CD4-positive, CD25-positive, alpha-beta regulatory T cell (primary cell): ENCODE data around the gene UBE2O. TPM values are rescaled to one million over a fixed set of nuclear protein-coding genes. Genes with fewer than 3 reads are reported as not detected.
"Not testable (repeated sequence)": the region's sequence is repeated elsewhere in the genome, so short reads cannot be mapped to it uniquely, and the experiment has no call there.

Source experiments
- ATAC-seq, 2 donors: fragments of 150-1000 bp; cut with Tn5 transposase; one replicate each; pipeline ENCODE4 v1.10.0; 2021; ENCODE audit warnings: low read depth in 2 of 2, moderate number of reproducible peaks in 2 of 2, moderate library complexity in 1 of 2
- DNase-seq, 3 donors: peaks; one replicate each; pipeline versions ENCODE4 v3.0.0 to v3.0.0-alpha.2; 2012 to 2022; ENCODE audit warnings: mixed read lengths in 1 of 3
- H3K27ac ChIP-seq: one replicate; pipeline ENCODE4 v1.7.0; 2013; ENCODE audit warnings: mild to moderate bottlenecking, low read length; ENCODE audit not compliant: insufficient read depth, poor library complexity, severe bottlenecking
- H3K27me3 ChIP-seq: one replicate; pipeline ENCODE4 v1.7.0; 2013; ENCODE audit warnings: low read length; ENCODE audit not compliant: control insufficient read depth, insufficient read depth
- H3K36me3 ChIP-seq: one replicate; pipeline ENCODE4 v1.7.0; 2013; ENCODE audit warnings: mild to moderate bottlenecking, low read length, moderate library complexity; ENCODE audit not compliant: control insufficient read depth, insufficient read depth
- H3K4me1 ChIP-seq: 2 replicates; pipeline ENCODE4 v1.7.0; 2013; ENCODE audit warnings: mild to moderate bottlenecking, low read length; ENCODE audit not compliant: insufficient read depth, control insufficient read depth, poor library complexity, severe bottlenecking
- H3K4me3 ChIP-seq: one replicate; pipeline ENCODE4 v1.7.0; 2013; ENCODE audit warnings: low read depth, mild to moderate bottlenecking, low read length, moderate library complexity
- H3K9me3 ChIP-seq, 2 experiments: 1 replicate in 1 of 2; 2 replicates in 1 of 2; pipeline ENCODE4 v1.7.0; 2013; ENCODE audit warnings: low read length in 2 of 2, mild to moderate bottlenecking in 1 of 2, moderate library complexity in 1 of 2; ENCODE audit not compliant: control insufficient read depth in 2 of 2
- H3K27ac Mint-ChIP-seq, 3 donors: one replicate each; pipeline ENCODE4 v1.8.0; 2020 to 2022; ENCODE audit warnings: mild to moderate bottlenecking in 3 of 3, mixed read lengths in 3 of 3, moderate library complexity in 2 of 3
- H3K27me3 Mint-ChIP-seq: one replicate; pipeline ENCODE4 v1.8.0; 2022; ENCODE audit warnings: mild to moderate bottlenecking, mixed read lengths
- H3K36me3 Mint-ChIP-seq: one replicate; pipeline ENCODE4 v1.8.0; 2020; ENCODE audit warnings: mixed read lengths
- H3K4me1 Mint-ChIP-seq, 4 donors: one replicate each; pipeline ENCODE4 v1.8.0; 2020 to 2022; ENCODE audit warnings: mixed read lengths in 4 of 4, mild to moderate bottlenecking in 1 of 4
- H3K4me3 Mint-ChIP-seq, 4 donors: one replicate each; pipeline ENCODE4 v1.8.0; 2020 to 2022; ENCODE audit warnings: mild to moderate bottlenecking in 4 of 4, mixed read lengths in 4 of 4, moderate library complexity in 3 of 4
- H3K9me3 Mint-ChIP-seq, 7 donors: one replicate each; pipeline ENCODE4 v1.8.0; 2020 to 2022; ENCODE audit warnings: mixed read lengths in 7 of 7, mild to moderate bottlenecking in 3 of 7, moderate library complexity in 2 of 7
- polyA plus RNA-seq, 4 donors: library from polyadenylated mRNA; unstranded; fragments of 300-500 nt; fragmentation: Illumina TruSeq; gene quantifications; one replicate each; pipeline ENCODE4 v1.2.3, GENCODE V29; 2021
- total RNA-seq: library from RNA; stranded (reverse); gene quantifications from one replicate; pipeline ENCODE4 v1.2.3, GENCODE V29; 2022

Gene UBE2O
- total and polyA plus RNA-seq, 5 donors from 2014 or later: 3.1 to 34.3 (median 6.6) TPM

- no peak overlapping the region for H3K27ac ChIP-seq
- Mint-ChIP-seq H3K27me3 (no peaks in the 10 kb centered on the region), H3K27ac (no peak overlapping the region), H3K4me1 (peaks cover 5 to 25% (median 15%) of the 10 kb centered on the region in 4 donors), H3K4me3 (peak overlapping the region in 2 of 4 donors; percentile 44 to 50), H3K36me3 (peaks cover 24% of the 10 kb centered on the region), H3K9me3 (no peaks in the 10 kb centered on the region)
- H3K4me1 ChIP-seq: peaks cover 14% of the 10 kb centered on the region
- DNase-seq (no peak), ATAC-seq (no peak)
- H3K36me3 ChIP-seq: peaks cover 18% of the 10 kb centered on the region
- no peaks in the 10 kb centered on the region for H3K9me3 ChIP-seq
- H3K27me3 ChIP-seq: no peaks in the 10 kb centered on the region
- no peak overlapping the region for H3K4me3 ChIP-seq
Measured at GRCh38 chr17:76350463-76350862, 102.5 kb downstream of the UBE2O start.

DNA sequence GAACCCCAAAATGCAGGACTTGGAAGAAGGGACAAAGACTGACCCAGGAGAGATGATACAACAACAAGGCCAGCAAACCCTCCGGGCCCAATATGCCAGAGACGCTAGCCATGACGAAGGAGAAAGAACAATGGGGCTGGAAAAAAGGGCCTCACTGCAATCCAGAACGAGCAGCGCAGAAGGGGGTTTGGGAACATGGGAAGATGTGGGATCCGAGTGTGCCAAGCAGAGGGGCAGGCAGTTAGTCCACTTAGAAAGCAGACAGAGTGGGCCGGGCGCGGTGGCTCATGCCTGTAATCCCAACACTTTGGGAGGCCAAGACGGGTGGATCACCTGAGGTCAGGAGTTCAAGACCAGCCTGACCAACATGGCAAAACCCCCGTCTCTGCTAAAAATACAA is 106.0 kb downstream of the UBE2O start:
- not testable (repeated sequence) for H3K9me3 ChIP-seq, H3K27me3 Mint-ChIP-seq, H3K9me3 Mint-ChIP-seq, H3K27ac Mint-ChIP-seq, H3K27me3 ChIP-seq, H3K4me1 ChIP-seq, ATAC-seq, H3K4me1 Mint-ChIP-seq, H3K4me3 ChIP-seq, H3K27ac ChIP-seq, DNase-seq, H3K4me3 Mint-ChIP-seq
- H3K36me3 Mint-ChIP-seq: peaks cover 31% of the 10 kb centered on the region
- peaks cover 29% of the 10 kb centered on the region for H3K36me3 ChIP-seq

DNA sequence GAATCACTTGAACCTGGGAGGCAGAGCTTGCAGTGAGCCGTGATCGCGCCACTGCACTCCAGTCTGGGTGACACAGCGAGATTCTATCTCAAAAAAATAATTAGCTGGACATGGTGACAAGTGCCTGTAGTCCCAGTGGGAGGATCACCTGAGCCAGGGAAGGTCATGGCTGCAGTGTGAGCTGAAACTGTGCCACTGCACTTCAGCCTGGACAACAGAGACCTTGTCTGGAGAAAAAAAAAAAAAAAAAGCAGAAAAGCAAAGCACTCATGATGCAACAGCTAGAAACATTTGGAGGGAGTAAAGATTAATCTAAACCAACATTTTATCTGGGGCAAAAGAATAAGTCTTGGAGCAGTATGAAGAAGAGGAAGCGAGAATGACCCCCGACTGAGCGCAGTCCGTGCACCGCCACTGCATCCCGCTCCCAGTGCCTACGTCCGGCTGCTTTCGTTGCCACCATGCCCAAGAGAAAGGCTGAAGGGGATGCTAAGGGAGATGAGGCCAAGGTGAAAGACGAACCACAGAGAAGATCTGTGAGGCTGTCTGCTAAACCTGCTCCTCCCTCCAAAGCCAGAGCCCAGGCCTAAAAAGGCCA is 107.5 kb downstream of the UBE2O start:
- Mint-ChIP-seq H3K4me3 (peak overlapping the region in 1 of 4 donors; percentile 61), H3K36me3 (peaks cover 35% of the 10 kb centered on the region), H3K9me3 (no peaks in the 10 kb centered on the region), H3K27me3 (no peaks in the 10 kb centered on the region), H3K27ac (peak overlapping the region in 1 of 3 donors; percentile 54), H3K4me1 (peaks cover 0 to 5% (median under 1%) of the 10 kb centered on the region in 4 donors)
- H3K36me3 ChIP-seq: peaks cover 31% of the 10 kb centered on the region
- ATAC-seq (no peak), DNase-seq (no peak)
- H3K9me3 ChIP-seq: no peaks in the 10 kb centered on the region
- no peak overlapping the region for H3K4me3 ChIP-seq
- no peaks in the 10 kb centered on the region for H3K27me3 ChIP-seq
- H3K27ac ChIP-seq: no peak overlapping the region
- no peaks in the 10 kb centered on the region for H3K4me1 ChIP-seq

DNA sequence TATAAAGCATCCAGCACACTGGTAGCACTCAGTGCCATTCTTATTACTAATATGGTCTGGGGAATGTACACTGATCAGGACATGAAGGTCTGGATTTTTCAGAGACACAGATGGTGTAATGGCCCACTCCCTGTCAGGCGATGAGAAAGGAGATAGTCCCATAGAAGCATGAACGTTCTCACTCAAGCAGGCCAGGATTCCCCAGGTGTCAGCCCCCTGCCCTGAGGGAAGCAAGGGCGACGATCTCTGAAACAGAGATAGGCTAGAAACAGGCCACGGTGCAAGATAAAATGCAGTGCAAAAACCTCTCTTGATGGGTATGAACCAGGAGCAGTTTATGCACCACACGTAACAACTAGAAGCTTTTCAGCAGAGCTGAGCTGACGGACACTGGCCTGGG is 109.8 kb downstream of the UBE2O start:
- Histone ChIP-seq H3K27me3 (no peaks in the 10 kb centered on the region), H3K9me3 (no peaks in the 10 kb centered on the region), H3K4me1 (no peaks in the 10 kb centered on the region), H3K4me3 (no peak overlapping the region), H3K36me3 (peaks cover 31% of the 10 kb centered on the region), H3K27ac (no peak overlapping the region)
- no peak for ATAC-seq
- Mint-ChIP-seq H3K27ac (peak overlapping the region in 1 of 3 donors; percentile 20), H3K36me3 (peaks cover 35% of the 10 kb centered on the region), H3K4me3 (no peak overlapping the region), H3K27me3 (no peaks in the 10 kb centered on the region), H3K4me1 (peaks cover 0 to 10% (median 2%) of the 10 kb centered on the region in 4 donors), H3K9me3 (no peaks in the 10 kb centered on the region)
- no peak for DNase-seq

DNA sequence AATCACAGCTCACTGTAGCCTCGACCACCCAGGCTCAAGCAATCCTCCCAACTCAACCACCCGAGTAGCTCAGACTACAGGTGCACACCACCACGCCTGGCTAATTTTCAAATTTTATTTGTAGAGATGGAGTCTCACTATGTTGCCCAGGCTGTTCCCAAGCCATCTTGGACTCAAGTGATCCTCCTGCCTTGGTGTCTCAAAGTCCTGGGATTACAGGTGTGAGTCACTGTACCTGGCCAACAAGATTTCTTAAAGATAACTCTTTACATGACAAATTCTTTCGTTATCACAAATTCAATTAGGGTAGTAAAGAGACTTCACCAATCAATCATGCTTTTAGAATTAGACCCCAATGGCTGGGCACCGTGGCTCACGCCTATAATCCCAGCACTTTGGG is 111.7 kb downstream of the UBE2O start:
- H3K36me3 Mint-ChIP-seq: peaks cover 23% of the 10 kb centered on the region
- H3K27me3 Mint-ChIP-seq: no peaks in the 10 kb centered on the region
- H3K9me3 Mint-ChIP-seq: no peaks in the 10 kb centered on the region

More for the DNA sequence above, 111.7 kb downstream of the UBE2O start:
- ATAC-seq (no peak), DNase-seq (no peak)
- H3K27ac Mint-ChIP-seq: peak overlapping the region in 1 of 3 donors; percentile 42
- Histone ChIP-seq H3K36me3 (peaks cover 19% of the 10 kb centered on the region), H3K27ac (no peak overlapping the region), H3K4me3 (no peak overlapping the region), H3K27me3 (no peaks in the 10 kb centered on the region), H3K9me3 (no peaks in the 10 kb centered on the region), H3K4me1 (no peaks in the 10 kb centered on the region)
- no peak overlapping the region for H3K4me3 Mint-ChIP-seq
- peaks cover 0 to 11% (median 2%) of the 10 kb centered on the region in 4 donors for H3K4me1 Mint-ChIP-seq

Other genes starting within 250 kb of the UBE2O start
- gene RNF157, start 212.7 kb downstream of the UBE2O start, total RNA-seq: 17.7 TPM
- 1 to 10 TPM; 3.3 to 5.6 (median 4.3) TPM for gene RNF157, start 212.7 kb downstream of the UBE2O start, polyA plus RNA-seq
- 247 TPM for gene UBALD2, start 187.8 kb downstream of the UBE2O start, total RNA-seq
- gene UBALD2, start 187.8 kb downstream of the UBE2O start, polyA plus RNA-seq: 1 to 10 TPM; 3.9 to 9.2 (median 7.3) TPM
- 2.2 TPM for gene QRICH2, start 144.9 kb downstream of the UBE2O start, total RNA-seq
- gene QRICH2, start 144.9 kb downstream of the UBE2O start, polyA plus RNA-seq: under 1 TPM in 1 of 4 donors, not detected in 3; 0.50 TPM
- 37.1 TPM for gene PRPSAP1, start 99.2 kb downstream of the UBE2O start, total RNA-seq
- gene PRPSAP1, start 99.2 kb downstream of the UBE2O start, polyA plus RNA-seq: 10 to 100 TPM; 41.4 to 56.1 (median 54.0) TPM
- 0.52 TPM for gene SPHK1, start 68.5 kb downstream of the UBE2O start, total RNA-seq
- gene SPHK1, start 68.5 kb downstream of the UBE2O start, polyA plus RNA-seq: under 1 TPM in 2 of 4 donors, not detected in 2; 0.09 to 0.12 TPM
- not detected for gene AANAT, start 14.5 kb upstream of the UBE2O start, total RNA-seq
- not detected for gene AANAT, start 14.5 kb upstream of the UBE2O start, polyA plus RNA-seq
- gene RHBDF2, start 48.3 kb upstream of the UBE2O start, total RNA-seq: 23.8 TPM
- 1 to 10 TPM; 2.5 to 4.5 (median 3.5) TPM for gene RHBDF2, start 48.3 kb upstream of the UBE2O start, polyA plus RNA-seq
- gene CYGB, start 84.6 kb upstream of the UBE2O start, total RNA-seq: not detected
- not detected for gene CYGB, start 84.6 kb upstream of the UBE2O start, polyA plus RNA-seq
- not detected for gene PRCD, start 86.9 kb upstream of the UBE2O start, total RNA-seq
- gene PRCD, start 86.9 kb upstream of the UBE2O start, polyA plus RNA-seq: under 1 TPM in 1 of 4 donors, not detected in 3; 0.52 TPM
- gene ST6GALNAC2, start 132.7 kb upstream of the UBE2O start, total RNA-seq: 0.39 TPM
- gene ST6GALNAC2, start 132.7 kb upstream of the UBE2O start, polyA plus RNA-seq: under 1 TPM in 2 of 4 donors, not detected in 2; 0.08 to 0.13 TPM
- 8.5 TPM for gene ST6GALNAC1, start 190.6 kb upstream of the UBE2O start, total RNA-seq
- 1 to 10 TPM in 3 of 4 donors, under 1 TPM in 1; 0.33 to 3.7 (median 1.9) TPM for gene ST6GALNAC1, start 190.6 kb upstream of the UBE2O start, polyA plus RNA-seq